IgD-negative memory B cell (primary cell): Measurements from ENCODE around the gene DAG1. TPM values are rescaled to one million over a fixed set of nuclear protein-coding genes. Genes with fewer than 3 reads are reported as not detected.

Source experiments
- polyA plus RNA-seq: library from polyadenylated mRNA; unstranded; fragments of 300-500 nt; fragmentation: Illumina TruSeq; gene quantifications from one replicate; pipeline ENCODE4 v1.2.3, GENCODE V29; 2021

The DAG1 gene
- polyA plus RNA-seq, 1 donor from 2014 or later = 8.9 TPM

Other genes with a start within 250 kb of the DAG1 start
- 1.5 TPM for gene C3orf62, start 193.0 kb upstream of the DAG1 start, polyA plus RNA-seq
- gene USP4, start 130.2 kb upstream of the DAG1 start, polyA plus RNA-seq = 55.0 TPM
- gene GPX1, start 111.9 kb upstream of the DAG1 start, polyA plus RNA-seq = 340 TPM
- gene RHOA, start 58.3 kb upstream of the DAG1 start, polyA plus RNA-seq = 709 TPM
- 34.2 TPM for gene TCTA, start 57.8 kb upstream of the DAG1 start, polyA plus RNA-seq
- 1.3 TPM for gene AMT, start 47.8 kb upstream of the DAG1 start, polyA plus RNA-seq
- 10.1 TPM for gene NICN1, start 40.9 kb upstream of the DAG1 start, polyA plus RNA-seq
- gene BSN, start 84.2 kb downstream of the DAG1 start, polyA plus RNA-seq = 0.05 TPM
- gene APEH, start 204.1 kb downstream of the DAG1 start, polyA plus RNA-seq = 84.5 TPM
- gene MST1, start 219.2 kb downstream of the DAG1 start, polyA plus RNA-seq = 1.3 TPM
- gene RNF123, start 219.3 kb downstream of the DAG1 start, polyA plus RNA-seq = 19.7 TPM
- 1.5 TPM for gene AMIGO3, start 249.4 kb downstream of the DAG1 start, polyA plus RNA-seq